Brain microvascular endothelial cell (primary cell): ENCODE results near the gene FHOD1.

Experiments used
- DNase-seq: peaks from one replicate; pipeline ENCODE4 v3.0.0-alpha.2; 2020
- H3K27ac ChIP-seq: fragments of 250-450 bp; sonication (Bioruptor Pico); 2 replicates; pipeline ENCODE4 v1.5.1; 2020; ENCODE audit warnings: mild to moderate bottlenecking, moderate library complexity
- H3K27me3 ChIP-seq: fragments of 250-450 bp; sonication (Bioruptor Pico); replicated peaks from 2 replicates; pipeline ENCODE4 v1.5.1; 2020; ENCODE audit warnings: mild to moderate bottlenecking
- H3K36me3 ChIP-seq: fragments of 250-450 bp; sonication (Bioruptor Pico); replicated peaks from 2 replicates; pipeline ENCODE4 v1.5.1; 2020; ENCODE audit warnings: mild to moderate bottlenecking
- H3K4me3 ChIP-seq: 2 replicates; pipeline ENCODE4 v1.5.1; 2011; ENCODE audit warnings: low read depth, mild to moderate bottlenecking, control low read depth, low read length, moderate library complexity
- CTCF ChIP-seq: IDR thresholded peaks from 2 replicates; pipeline ENCODE4 v1.5.1; 2011; ENCODE audit warnings: low read depth, mild to moderate bottlenecking, moderate library complexity, low read length, control low read depth, inconsistent platforms; ENCODE audit errors: missing control alignments
- in situ Hi-C: cut with HindIII; loops from 2 replicates; pipeline ENCODE4 v1.10.0; 2017; ENCODE audit warnings: low sequenced_read_pairs, low pct_ligation_motif_present

Gene FHOD1

DNA sequence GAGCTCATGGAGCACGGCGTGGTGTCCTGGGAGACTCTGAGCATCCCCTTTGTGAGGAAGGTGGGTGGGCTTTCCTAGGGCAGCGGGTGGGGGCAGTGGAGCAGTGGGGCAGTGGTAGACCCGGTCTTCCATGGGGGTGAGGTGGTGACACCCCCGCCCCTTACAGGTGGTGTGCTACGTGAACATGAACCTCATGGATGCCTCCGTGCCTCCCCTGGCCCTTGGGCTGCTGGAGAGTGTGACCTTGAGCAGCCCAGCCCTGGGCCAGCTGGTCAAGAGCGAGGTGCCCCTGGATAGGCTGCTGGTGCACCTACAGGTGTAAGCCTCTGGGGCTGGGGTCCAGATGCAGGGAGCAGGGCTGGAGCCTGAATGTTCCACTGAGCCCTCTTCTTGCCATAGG, 46.8 kb downstream of the FHOD1 start:
- Histone ChIP-seq H3K36me3 (peaks cover 50% of the 10 kb centered on the region), H3K4me3 (no peak overlapping the region), H3K27ac (no peak overlapping the region), H3K27me3 (no peaks in the 10 kb centered on the region)
- DNase-seq, result no peak
- in situ Hi-C loops, result no loop called here
- TF ChIP-seq CTCF, result no peak

DNA sequence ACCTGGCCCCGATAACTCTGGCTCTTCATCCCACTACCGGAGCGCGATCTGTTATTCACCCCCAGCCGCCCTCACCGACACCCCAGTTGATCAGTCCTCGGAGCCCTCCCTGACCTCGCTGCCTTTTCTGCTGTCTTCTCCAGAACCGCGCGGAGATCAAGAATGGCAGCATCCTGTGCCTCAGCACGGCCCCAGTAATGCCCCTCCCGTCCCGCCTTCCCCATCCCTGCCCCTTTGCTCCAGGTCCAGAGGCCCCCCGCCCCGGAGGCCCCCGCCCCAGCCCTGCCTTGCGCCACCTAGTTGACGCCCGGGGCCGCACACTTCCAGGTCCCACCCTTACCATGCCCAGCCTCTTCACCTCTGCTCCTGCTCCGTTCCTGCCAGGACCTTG, 47.5 kb downstream of the FHOD1 start:
- in situ Hi-C loops, result no loop called here
- TF ChIP-seq CTCF, result peak; percentile 10
- Histone ChIP-seq H3K36me3 (peaks cover 57% of the 10 kb centered on the region), H3K27me3 (no peaks in the 10 kb centered on the region), H3K4me3 (no peak overlapping the region), H3K27ac (no peak overlapping the region)
- no peak for DNase-seq

- Histone ChIP-seq H3K36me3 (peaks cover 61% of the 10 kb centered on the region), H3K27me3 (no peaks in the 10 kb centered on the region), H3K4me3 (no peak within 1 kb of the TSS), H3K27ac (no peak within 1 kb of the TSS)
- peak; percentile 47 for TF ChIP-seq CTCF
- no peak for DNase-seq
- in situ Hi-C loops, result no loop called here
Measured at GRCh38 chr16:67199011-67199807, 48.1 kb downstream of the FHOD1 start, which contains the start of gene ELMO3. Gene ELMO3, plus strand, starts transcription at chr16:67199131. Its CDS starts 196 bp downstream, at chr16:67199327.

DNA sequence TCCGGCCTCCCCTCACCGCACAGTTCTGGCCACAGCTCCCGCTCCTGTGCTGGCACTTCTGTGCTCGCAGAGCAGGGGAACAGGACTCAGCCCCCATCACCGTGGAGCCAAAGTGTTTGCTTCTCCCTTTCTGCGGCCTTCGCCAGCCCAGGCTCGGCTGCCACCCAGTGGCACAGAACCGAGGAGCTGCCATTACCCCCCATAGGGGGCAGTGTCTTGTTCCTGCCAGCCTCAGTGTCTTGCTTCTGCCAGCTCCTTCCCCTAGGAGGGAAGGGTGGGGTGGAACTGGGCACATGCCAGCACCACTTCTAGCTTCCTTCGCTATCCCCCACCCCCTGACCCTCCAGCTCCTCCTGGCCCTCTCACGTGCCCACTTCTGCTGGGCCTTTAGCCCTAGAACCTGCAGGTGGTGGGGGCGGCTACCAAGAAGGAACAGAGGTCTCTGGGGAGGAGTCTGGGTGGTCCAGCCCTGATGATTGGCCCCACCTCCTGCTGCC, 49.0 kb downstream of the FHOD1 start:
- peaks cover 63% of the 10 kb centered on the region for H3K36me3 ChIP-seq
- TF ChIP-seq CTCF, result peak; percentile 88
- no peak overlapping the region for H3K27ac ChIP-seq
- no peaks in the 10 kb centered on the region for H3K27me3 ChIP-seq
- DNase-seq, result no peak
- H3K4me3 ChIP-seq, result no peak overlapping the region
- in situ Hi-C loops, result no loop called here

DNA sequence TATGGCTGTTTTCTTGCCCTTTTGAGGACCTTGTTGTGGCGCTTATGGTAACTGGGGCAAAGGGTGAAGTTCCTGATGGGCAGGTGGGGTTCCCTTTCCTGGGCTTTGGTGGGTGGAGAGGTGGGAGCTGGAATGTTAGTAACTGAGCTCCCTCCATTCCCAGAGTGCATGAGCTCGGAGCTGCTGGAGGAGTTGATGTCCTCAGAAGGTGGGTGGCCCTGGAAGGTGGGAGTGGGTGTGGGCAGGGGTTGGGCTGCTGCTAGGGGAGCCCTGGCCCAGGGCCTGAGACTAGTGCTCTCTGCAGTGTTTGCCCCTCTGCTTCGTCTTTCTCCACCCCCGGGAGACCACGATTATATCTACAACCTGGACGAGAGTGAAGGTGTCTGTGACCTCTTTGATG, 49.6 kb downstream of the FHOD1 start:
- H3K4me3 ChIP-seq, result no peak overlapping the region
- in situ Hi-C loops, result no loop called here
- peaks cover 64% of the 10 kb centered on the region for H3K36me3 ChIP-seq
- TF ChIP-seq CTCF, result no peak
- DNase-seq, result no peak
- no peak overlapping the region for H3K27ac ChIP-seq
- no peaks in the 10 kb centered on the region for H3K27me3 ChIP-seq

DNA sequence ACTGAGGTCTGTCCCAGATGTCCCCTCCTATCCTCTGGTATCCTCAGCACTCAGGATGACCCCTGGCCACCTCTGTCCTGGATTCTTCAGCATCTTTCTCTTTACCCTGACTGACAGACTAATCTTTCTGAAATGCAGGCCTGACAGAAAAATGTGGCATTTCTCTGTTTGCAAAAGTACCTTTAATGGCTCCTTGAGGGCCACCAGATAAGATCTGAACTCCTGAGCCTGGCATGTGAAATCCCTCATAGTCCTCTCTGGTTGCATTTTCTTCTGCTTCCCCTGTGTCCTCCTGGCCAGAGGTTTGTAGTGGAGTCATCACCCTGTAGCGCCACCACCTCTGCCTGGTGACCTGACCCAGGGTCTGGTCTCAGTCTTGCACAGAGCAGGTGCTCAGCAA, 50.4 kb downstream of the FHOD1 start:
- TF ChIP-seq CTCF, result no peak
- Histone ChIP-seq H3K27me3 (no peaks in the 10 kb centered on the region), H3K27ac (no peak overlapping the region), H3K4me3 (no peak overlapping the region), H3K36me3 (peaks cover 60% of the 10 kb centered on the region)
- DNase-seq, result no peak
- in situ Hi-C loops, result no loop called here
